ENCODE measurements around the gene FBXW9.
"Not testable (repeated sequence)": the region's sequence is repeated elsewhere in the genome, so short reads cannot be mapped to it uniquely, and the experiment has no call there.

FBXW9 gene

DNA sequence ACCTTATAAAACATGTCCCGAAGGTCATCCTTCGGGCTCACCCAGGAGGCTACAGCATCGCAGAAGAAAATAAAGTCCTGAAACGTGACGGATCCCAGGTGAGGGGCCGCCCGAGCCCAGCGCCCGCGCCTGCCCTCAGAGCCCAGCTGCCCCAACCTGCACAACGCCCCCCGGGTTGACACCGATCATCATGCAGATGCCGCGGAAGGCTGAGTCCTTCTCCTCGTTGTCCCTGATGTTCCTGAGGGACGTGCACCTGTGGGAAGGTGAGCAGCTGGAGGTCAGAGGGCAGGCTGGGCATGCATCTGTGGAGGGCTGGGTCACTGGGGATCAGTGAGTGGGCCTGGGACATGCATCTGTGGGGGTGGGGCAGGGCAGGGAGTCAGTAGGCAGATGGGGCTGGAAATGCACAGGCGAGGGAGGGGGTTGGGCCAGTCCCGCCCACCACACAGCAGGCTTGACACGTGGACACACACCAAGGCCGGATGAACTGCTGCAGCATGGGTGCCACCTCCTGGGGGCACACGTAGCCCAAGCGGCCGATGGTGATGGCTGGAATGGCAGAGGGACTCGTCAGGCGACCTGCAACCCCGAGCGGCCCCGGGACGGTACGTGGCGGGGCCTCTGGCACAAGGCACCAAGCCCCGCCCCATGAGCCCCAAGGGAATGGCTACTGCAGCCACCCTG, 5.3 kb upstream of the FBXW9 start:
- TF ChIP-seq OSR1 (CRISPR knock-in tag; IDR thresholded peaks at IDR 0.05) (no peak), ZC3H10 (CRISPR knock-in tag; IDR thresholded peaks at IDR 0.05) (no peak), ZNF8 (CRISPR knock-in tag; IDR thresholded peaks at IDR 0.05) (no peak), SNAI2 (CRISPR knock-in tag; IDR thresholded peaks at IDR 0.05) (no peak), BACH2 (CRISPR knock-in tag; IDR thresholded peaks at IDR 0.05; ENCODE audit: borderline replicate concordance) (no peak), RARB (CRISPR knock-in tag; IDR thresholded peaks at IDR 0.05) (no peak), PPARA (CRISPR knock-in tag; IDR thresholded peaks at IDR 0.05; ENCODE audit: borderline replicate concordance) (no peak), ESRRG (CRISPR knock-in tag; IDR thresholded peaks at IDR 0.05) (no peak), ZNF565 (CRISPR knock-in tag; conservative IDR thresholded peaks at IDR 0.05; ENCODE audit: low read depth) (no peak), ZFP30 (CRISPR knock-in tag; IDR thresholded peaks at IDR 0.05) (no peak), CREB5 (CRISPR knock-in tag; IDR thresholded peaks at IDR 0.05; ENCODE audit: low read depth) (no peak)
- TF ChIP-seq, protein P1, sequence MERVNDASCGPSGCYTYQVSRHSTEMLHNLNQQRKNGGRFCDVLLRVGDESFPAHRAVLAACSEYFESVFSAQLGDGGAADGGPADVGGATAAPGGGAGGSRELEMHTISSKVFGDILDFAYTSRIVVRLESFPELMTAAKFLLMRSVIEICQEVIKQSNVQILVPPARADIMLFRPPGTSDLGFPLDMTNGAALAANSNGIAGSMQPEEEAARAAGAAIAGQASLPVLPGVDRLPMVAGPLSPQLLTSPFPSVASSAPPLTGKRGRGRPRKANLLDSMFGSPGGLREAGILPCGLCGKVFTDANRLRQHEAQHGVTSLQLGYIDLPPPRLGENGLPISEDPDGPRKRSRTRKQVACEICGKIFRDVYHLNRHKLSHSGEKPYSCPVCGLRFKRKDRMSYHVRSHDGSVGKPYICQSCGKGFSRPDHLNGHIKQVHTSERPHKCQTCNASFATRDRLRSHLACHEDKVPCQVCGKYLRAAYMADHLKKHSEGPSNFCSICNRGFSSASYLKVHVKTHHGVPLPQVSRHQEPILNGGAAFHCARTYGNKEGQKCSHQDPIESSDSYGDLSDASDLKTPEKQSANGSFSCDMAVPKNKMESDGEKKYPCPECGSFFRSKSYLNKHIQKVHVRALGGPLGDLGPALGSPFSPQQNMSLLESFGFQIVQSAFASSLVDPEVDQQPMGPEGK (CRISPR knock-in tag; IDR thresholded peaks at IDR 0.05; ENCODE audit: borderline replicate concordance): no peak
- TF ChIP-seq, protein P2, sequence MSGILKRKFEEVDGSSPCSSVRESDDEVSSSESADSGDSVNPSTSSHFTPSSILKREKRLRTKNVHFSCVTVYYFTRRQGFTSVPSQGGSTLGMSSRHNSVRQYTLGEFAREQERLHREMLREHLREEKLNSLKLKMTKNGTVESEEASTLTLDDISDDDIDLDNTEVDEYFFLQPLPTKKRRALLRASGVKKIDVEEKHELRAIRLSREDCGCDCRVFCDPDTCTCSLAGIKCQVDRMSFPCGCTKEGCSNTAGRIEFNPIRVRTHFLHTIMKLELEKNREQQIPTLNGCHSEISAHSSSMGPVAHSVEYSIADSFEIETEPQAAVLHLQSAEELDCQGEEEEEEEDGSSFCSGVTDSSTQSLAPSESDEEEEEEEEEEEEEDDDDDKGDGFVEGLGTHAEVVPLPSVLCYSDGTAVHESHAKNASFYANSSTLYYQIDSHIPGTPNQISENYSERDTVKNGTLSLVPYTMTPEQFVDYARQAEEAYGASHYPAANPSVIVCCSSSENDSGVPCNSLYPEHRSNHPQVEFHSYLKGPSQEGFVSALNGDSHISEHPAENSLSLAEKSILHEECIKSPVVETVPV (CRISPR knock-in tag; IDR thresholded peaks at IDR 0.05): no peak
- ATAC-seq: no peak

DNA sequence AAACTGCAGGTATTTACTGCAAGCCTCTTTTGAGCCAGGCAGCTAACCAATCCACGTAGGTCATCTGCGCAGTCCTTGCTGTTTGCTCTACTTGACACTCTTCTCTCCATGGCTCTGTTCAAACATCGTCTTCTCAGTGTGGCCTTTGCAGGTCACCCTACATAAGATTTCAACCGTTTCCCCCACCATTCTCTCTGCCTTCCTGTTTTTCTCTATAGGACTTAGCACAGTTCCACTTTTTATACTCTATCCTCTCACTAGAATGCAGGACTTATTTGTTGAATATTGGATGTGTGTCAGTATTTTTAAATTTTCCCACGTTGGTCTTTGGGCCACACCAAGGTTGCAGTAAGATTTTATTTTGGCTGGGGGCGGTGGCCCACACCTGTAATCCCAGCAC, 1.7 kb upstream of the FBXW9 start:
- ATAC-seq: no peak
- no peak for TF ChIP-seq ZNF8 (CRISPR knock-in tag; IDR thresholded peaks at IDR 0.05)
- no peak for TF ChIP-seq TOX (CRISPR knock-in tag; IDR thresholded peaks at IDR 0.05; ENCODE audit: borderline replicate concordance)

- not testable (repeated sequence) for ATAC-seq
These were observed 994 bp upstream of the FBXW9 start for GRCh38 chr19:12697425-12697824.

GRCh38 chr19:12695997-12696365, 450 bp downstream of the FBXW9 start:
- TF ChIP-seq SNAI2 (CRISPR knock-in tag; IDR thresholded peaks at IDR 0.05) (no peak), ZC3H10 (CRISPR knock-in tag; IDR thresholded peaks at IDR 0.05) (no peak), ZFP30 (CRISPR knock-in tag; IDR thresholded peaks at IDR 0.05) (no peak), ARNTL (CRISPR knock-in tag; IDR thresholded peaks at IDR 0.05; ENCODE audit: borderline replicate concordance, low read depth) (no peak), ZNF70 (CRISPR knock-in tag; IDR thresholded peaks at IDR 0.05) (no peak)
- peak; percentile 28 for ATAC-seq

- ATAC-seq: no peak
- TF ChIP-seq, protein P3, sequence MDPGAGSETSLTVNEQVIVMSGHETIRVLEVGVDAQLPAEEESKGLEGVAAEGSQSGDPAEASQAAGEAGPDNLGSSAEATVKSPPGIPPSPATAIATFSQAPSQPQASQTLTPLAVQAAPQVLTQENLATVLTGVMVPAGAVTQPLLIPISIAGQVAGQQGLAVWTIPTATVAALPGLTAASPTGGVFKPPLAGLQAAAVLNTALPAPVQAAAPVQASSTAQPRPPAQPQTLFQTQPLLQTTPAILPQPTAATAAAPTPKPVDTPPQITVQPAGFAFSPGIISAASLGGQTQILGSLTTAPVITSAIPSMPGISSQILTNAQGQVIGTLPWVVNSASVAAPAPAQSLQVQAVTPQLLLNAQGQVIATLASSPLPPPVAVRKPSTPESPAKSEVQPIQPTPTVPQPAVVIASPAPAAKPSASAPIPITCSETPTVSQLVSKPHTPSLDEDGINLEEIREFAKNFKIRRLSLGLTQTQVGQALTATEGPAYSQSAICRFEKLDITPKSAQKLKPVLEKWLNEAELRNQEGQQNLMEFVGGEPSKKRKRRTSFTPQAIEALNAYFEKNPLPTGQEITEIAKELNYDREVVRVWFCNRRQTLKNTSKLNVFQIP (CRISPR knock-in tag; IDR thresholded peaks at IDR 0.05; ENCODE audit: borderline replicate concordance, low read depth): no peak
- TF ChIP-seq ESRRG (CRISPR knock-in tag; IDR thresholded peaks at IDR 0.05) (no peak), TOX (CRISPR knock-in tag; IDR thresholded peaks at IDR 0.05; ENCODE audit: borderline replicate concordance) (no peak), ISL1 (CRISPR knock-in tag; IDR thresholded peaks at IDR 0.05) (no peak), ZNF70 (CRISPR knock-in tag; IDR thresholded peaks at IDR 0.05) (no peak), BACH2 (CRISPR knock-in tag; IDR thresholded peaks at IDR 0.05; ENCODE audit: borderline replicate concordance) (no peak), OSR1 (CRISPR knock-in tag; IDR thresholded peaks at IDR 0.05) (no peak), ZNF8 (CRISPR knock-in tag; IDR thresholded peaks at IDR 0.05) (no peak), TSHZ2 (CRISPR knock-in tag; IDR thresholded peaks at IDR 0.05) (no peak), RARB (CRISPR knock-in tag; IDR thresholded peaks at IDR 0.05) (no peak)
- TF ChIP-seq, protein P1 (CRISPR knock-in tag; IDR thresholded peaks at IDR 0.05; ENCODE audit: borderline replicate concordance): no peak
These were observed 917 bp downstream of the FBXW9 start for GRCh38 chr19:12695514-12695913.

Data from SK-N-SH treated with all-trans-retinoic acid at 6 μM for 48 hours (cell line).